PC-3 (cell line): ENCODE data around the gene PNLDC1. TPM values are rescaled to one million over a fixed set of nuclear protein-coding genes. Genes with fewer than 3 reads are reported as not detected.

Experiments used
- ATAC-seq: fragments of 200-7000 bp; cut with Tn5 transposase; 2 replicates; pipeline ENCODE4 v1.9.1; 2020; ENCODE audit warnings: mild to moderate bottlenecking, moderate library complexity
- BruUV-seq: library from RNA; stranded (reverse); fragments of 400-500 nt; replicated peaks from 2 replicates; lab custom pipeline; 2021; lab: Mats Ljungman, UMichigan
- CTCF ChIA-PET: fragments of 300-600 bp; sonication (Branson Sonifier 250); formaldehyde crosslinking; loops from one replicate; lab custom pipeline; 2022; ENCODE audit warnings: antibody characterized with exemption; lab: Charles Lee
- POLR2A ChIA-PET: fragments of 300-600 bp; sonication (Branson Sonifier 250); formaldehyde crosslinking; loops from one replicate; lab custom pipeline; 2022; ENCODE audit warnings: antibody characterized with exemption; ENCODE audit not compliant: unreplicated experiment; lab: Charles Lee
- DNase-seq: peaks from one replicate; pipeline ENCODE4 v3.0.0-alpha.2; 2015
- H2AFZ ChIP-seq: fragments of 300-600 bp; sonication (generic); 2 replicates; pipeline ENCODE4 v1.6.0; 2016; ENCODE audit warnings: antibody characterized with exemption, low read length
- H3F3A ChIP-seq: fragments of 300-600 bp; sonication (generic); one replicate; pipeline ENCODE4 v1.6.0; 2017; ENCODE audit warnings: antibody characterized with exemption, low read length, control low read depth, mild to moderate bottlenecking; ENCODE audit not compliant: unreplicated experiment
- H3K27ac ChIP-seq: fragments of 300-600 bp; sonication (generic); 2 replicates; pipeline ENCODE4 v1.5.1; 2016; ENCODE audit warnings: mild to moderate bottlenecking, low read length
- H3K27me3 ChIP-seq: fragments of 300-600 bp; sonication (generic); 2 replicates; pipeline ENCODE4 v1.6.1; 2016; ENCODE audit warnings: low read length, mixed read lengths
- H3K36me3 ChIP-seq: fragments of 300-600 bp; sonication (generic); 2 replicates; pipeline ENCODE4 v1.6.1; 2016; ENCODE audit warnings: low read depth, mixed run types, low read length, mixed read lengths
- H3K4me1 ChIP-seq: fragments of 300-600 bp; sonication (generic); 2 replicates; pipeline ENCODE4 v1.5.1; 2016; ENCODE audit warnings: low read length; ENCODE audit not compliant: insufficient read depth
- H3K4me2 ChIP-seq: fragments of 300-600 bp; sonication (generic); 2 replicates; pipeline ENCODE4 v1.6.0; 2016; ENCODE audit warnings: low read length
- H3K4me3 ChIP-seq: fragments of 300-600 bp; sonication (generic); 2 replicates; pipeline ENCODE4 v1.5.1; 2016; ENCODE audit warnings: mild to moderate bottlenecking, low read length, mixed read lengths
- H3K79me2 ChIP-seq: fragments of 300-600 bp; sonication (generic); 2 replicates; pipeline ENCODE4 v1.6.1; 2017; ENCODE audit warnings: low read length, mixed read lengths
- H3K9ac ChIP-seq: fragments of 300-600 bp; sonication (generic); 2 replicates; pipeline ENCODE4 v1.6.0; 2016; ENCODE audit warnings: mild to moderate bottlenecking, low read length
- H3K9me2 ChIP-seq: fragments of 300-600 bp; sonication (generic); replicated peaks from 2 replicates; pipeline ENCODE4 v1.6.1; 2016; ENCODE audit warnings: mixed run types, low read length, mixed read lengths
- H3K9me3 ChIP-seq: fragments of 300-600 bp; sonication (generic); 2 replicates; pipeline ENCODE4 v1.6.1; 2016; ENCODE audit warnings: low read length, mixed read lengths
- H4K20me1 ChIP-seq: fragments of 300-600 bp; sonication (generic); 2 replicates; pipeline ENCODE4 v1.6.1; 2016; ENCODE audit warnings: low read length, mixed read lengths
- EZH2 ChIP-seq: fragments of 300-600 bp; sonication (generic); IDR thresholded peaks from one replicate; pipeline ENCODE4 v1.6.1; 2017; ENCODE audit warnings: antibody characterized with exemption, mild to moderate bottlenecking, low read length; ENCODE audit not compliant: unreplicated experiment
- EZH2phosphoT487 ChIP-seq: fragments of 300-600 bp; sonication (generic); IDR thresholded peaks from 2 replicates; pipeline ENCODE4 v1.6.1; 2018; ENCODE audit warnings: mild to moderate bottlenecking, antibody characterized with exemption, low read length, borderline replicate concordance
- intact Hi-C: fragments of 100-400 bp; cut with micrococcal nuclease; formaldehyde crosslinking; loops from 2 replicates; pipeline ENCODE4 v1.9.0; 2023
- total RNA-seq: library from RNA; depleted of rRNA; stranded (reverse); fragments of >200 nt; gene quantifications from 2 replicates; pipeline ENCODE4 v1.2.3, GENCODE V29; 2014
- TF ChIP-seq, protein P1 (sequence below): fragments of 300-600 bp; sonication (generic); conservative IDR thresholded peaks from 2 replicates; pipeline ENCODE4 v1.5.1; 2017; ENCODE audit warnings: antibody characterized with exemption, low read depth, mild to moderate bottlenecking, low read length

Gene PNLDC1
- total RNA-seq, 1 experiment from 2014 or later = not detected

DNA sequence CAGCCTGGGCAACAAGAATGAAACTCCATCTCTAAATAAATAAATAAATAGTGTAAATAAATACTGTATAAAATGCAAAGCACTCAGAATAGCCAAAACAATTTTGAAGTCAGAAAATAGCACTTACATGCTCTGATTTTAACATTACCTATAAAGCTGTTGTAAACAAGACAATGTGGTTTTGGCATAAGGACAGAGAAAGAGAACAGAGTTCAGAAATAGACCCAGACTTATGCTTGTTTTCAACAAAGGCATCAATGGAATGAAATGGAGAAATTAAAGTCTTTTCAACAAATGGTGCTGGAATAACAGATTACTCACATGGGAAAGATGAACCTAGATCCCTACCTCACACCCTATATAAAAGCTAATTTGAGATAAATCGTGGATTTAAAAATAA is 27.9 kb upstream of the PNLDC1 start:
- no peak overlapping the region for H3K27ac ChIP-seq
- H3K4me1 ChIP-seq = no peaks in the 10 kb centered on the region
- H3K9ac ChIP-seq = no peak overlapping the region
- no peaks in the 10 kb centered on the region for H3K27me3 ChIP-seq
- no peak overlapping the region for H2AFZ ChIP-seq
- TF ChIP-seq, protein P1, sequence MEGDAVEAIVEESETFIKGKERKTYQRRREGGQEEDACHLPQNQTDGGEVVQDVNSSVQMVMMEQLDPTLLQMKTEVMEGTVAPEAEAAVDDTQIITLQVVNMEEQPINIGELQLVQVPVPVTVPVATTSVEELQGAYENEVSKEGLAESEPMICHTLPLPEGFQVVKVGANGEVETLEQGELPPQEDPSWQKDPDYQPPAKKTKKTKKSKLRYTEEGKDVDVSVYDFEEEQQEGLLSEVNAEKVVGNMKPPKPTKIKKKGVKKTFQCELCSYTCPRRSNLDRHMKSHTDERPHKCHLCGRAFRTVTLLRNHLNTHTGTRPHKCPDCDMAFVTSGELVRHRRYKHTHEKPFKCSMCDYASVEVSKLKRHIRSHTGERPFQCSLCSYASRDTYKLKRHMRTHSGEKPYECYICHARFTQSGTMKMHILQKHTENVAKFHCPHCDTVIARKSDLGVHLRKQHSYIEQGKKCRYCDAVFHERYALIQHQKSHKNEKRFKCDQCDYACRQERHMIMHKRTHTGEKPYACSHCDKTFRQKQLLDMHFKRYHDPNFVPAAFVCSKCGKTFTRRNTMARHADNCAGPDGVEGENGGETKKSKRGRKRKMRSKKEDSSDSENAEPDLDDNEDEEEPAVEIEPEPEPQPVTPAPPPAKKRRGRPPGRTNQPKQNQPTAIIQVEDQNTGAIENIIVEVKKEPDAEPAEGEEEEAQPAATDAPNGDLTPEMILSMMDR = no peak
- TF ChIP-seq EZH2phosphoT487 (no peak), EZH2 (no peak)
- H3K4me3 ChIP-seq = no peak overlapping the region
- H4K20me1 ChIP-seq = no peaks in the 10 kb centered on the region
- no peaks in the 10 kb centered on the region for H3K79me2 ChIP-seq
- H3K9me3 ChIP-seq = no peaks in the 10 kb centered on the region
- intact Hi-C loops = no loop called here
- H3K36me3 ChIP-seq = peaks cover 4% of the 10 kb centered on the region; the same call in 1 of the 2 replicates
- BruUV-seq = no TSS peak
- H3K9me2 ChIP-seq = no peaks in the 10 kb centered on the region
- ChIA-PET POLR2A (no interaction called here), CTCF (no interaction called here)
- no peak for DNase-seq
- H3F3A ChIP-seq = no peaks in the 10 kb centered on the region
- no peak for ATAC-seq
- no peak overlapping the region for H3K4me2 ChIP-seq

GRCh38 chr6:159777240-159777904 is 22.7 kb upstream of the PNLDC1 start:
- no TSS peak for BruUV-seq
- Histone ChIP-seq H3K27me3 (no peaks in the 10 kb centered on the region), H3K27ac (no peak overlapping the region), H3K4me1 (no peaks in the 10 kb centered on the region), H3K4me2 (no peak overlapping the region), H3K9me2 (no peaks in the 10 kb centered on the region), H3K36me3 (peaks cover 44% of the 10 kb centered on the region), H3K9me3 (no peaks in the 10 kb centered on the region), H3K4me3 (no peak overlapping the region), H3K79me2 (0 out of 2 replicates have a peak, but pooled peaks cover under 1% of the 10 kb centered on the region), H2AFZ (no peak overlapping the region), H4K20me1 (0 out of 2 replicates have a peak, but pooled peaks cover 5% of the 10 kb centered on the region), H3K9ac (no peak overlapping the region), H3F3A (no peaks in the 10 kb centered on the region)
- no peak for ATAC-seq
- CTCF ChIA-PET = no interaction called here
- intact Hi-C loops = no loop called here
- TF ChIP-seq EZH2phosphoT487 (no peak), EZH2 (no peak)
- TF ChIP-seq, protein P1 = no peak
- no peak for DNase-seq
- POLR2A ChIA-PET = no interaction called here

DNA sequence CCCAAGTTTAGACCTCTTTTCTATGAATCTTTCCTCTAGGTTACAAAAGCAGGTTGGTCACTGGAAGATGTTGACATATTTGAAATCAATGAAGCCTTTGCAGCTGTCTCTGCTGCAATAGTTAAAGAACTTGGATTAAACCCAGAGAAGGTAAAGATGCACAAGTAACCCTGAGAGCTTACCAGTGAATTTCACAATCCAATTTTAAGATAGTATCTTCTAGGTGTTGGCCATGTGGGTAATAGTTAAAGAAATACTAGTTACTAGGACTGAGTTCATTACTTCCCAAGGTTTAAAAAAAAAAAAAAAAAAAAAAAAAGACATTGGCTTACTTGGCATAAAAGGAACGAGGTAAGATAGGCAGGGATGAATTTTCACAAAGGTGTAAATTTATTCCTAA is 21.9 kb upstream of the PNLDC1 start:
- Histone ChIP-seq H4K20me1 (peaks cover 12% of the 10 kb centered on the region), H3F3A (no peaks in the 10 kb centered on the region), H3K36me3 (peaks cover 51% of the 10 kb centered on the region), H3K4me2 (no peak overlapping the region), H3K9ac (no peak overlapping the region), H3K79me2 (peaks cover 8% of the 10 kb centered on the region; the same call in 1 of the 2 replicates), H3K9me3 (no peaks in the 10 kb centered on the region), H3K4me1 (no peaks in the 10 kb centered on the region), H3K27ac (no peak overlapping the region), H3K9me2 (no peaks in the 10 kb centered on the region), H3K27me3 (no peaks in the 10 kb centered on the region), H3K4me3 (no peak overlapping the region), H2AFZ (no peak overlapping the region)
- ChIA-PET POLR2A (no interaction called here), CTCF (no interaction called here)
- intact Hi-C loops = no loop called here
- BruUV-seq = no TSS peak
- DNase-seq (no peak), ATAC-seq (no peak)
- no peak for TF ChIP-seq EZH2
- no peak for TF ChIP-seq EZH2phosphoT487
- TF ChIP-seq, protein P1 = no peak
